ENCODE data around the gene EPG5.
"Not testable (repeated sequence)": the region's sequence is repeated elsewhere in the genome, so short reads cannot be mapped to it uniquely, and the experiment has no call there.

EPG5 gene

DNA sequence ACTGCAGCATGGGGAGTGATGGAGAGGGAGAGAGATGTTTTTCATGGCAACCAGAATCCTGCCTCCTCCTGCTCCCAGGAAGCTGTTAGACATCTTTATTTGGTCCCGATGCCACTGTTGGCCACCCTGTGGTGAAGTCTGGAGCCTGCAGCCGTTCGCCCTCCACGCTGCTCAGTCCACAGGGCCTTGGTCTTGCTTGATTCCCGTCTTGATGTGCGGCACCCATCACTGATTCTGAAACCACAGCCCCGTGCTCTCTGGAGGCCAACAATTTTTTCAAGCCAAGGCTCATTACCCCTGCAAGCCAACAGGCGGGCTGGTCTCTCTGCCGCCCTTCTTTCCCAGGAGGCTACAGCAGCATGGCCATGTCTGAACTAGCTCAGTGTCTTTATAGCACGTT, 117.1 kb downstream of the EPG5 start:
- no peak overlapping the region for H3K4me3 ChIP-seq (ENCODE audit: low read length)
- DNase-seq (ENCODE audit: low read depth): no peak
- TF ChIP-seq CTCF (conservative IDR thresholded peaks at IDR 0.05; ENCODE audit: low read depth, low read length): peak; percentile 58

GRCh38 chr18:45849529-45849928, 117.6 kb downstream of the EPG5 start:
- no peak for TF ChIP-seq CTCF (conservative IDR thresholded peaks at IDR 0.05; ENCODE audit: low read depth, low read length)
- no peak for DNase-seq (ENCODE audit: low read depth)
- no peak overlapping the region for H3K4me3 ChIP-seq (ENCODE audit: low read length)

DNA sequence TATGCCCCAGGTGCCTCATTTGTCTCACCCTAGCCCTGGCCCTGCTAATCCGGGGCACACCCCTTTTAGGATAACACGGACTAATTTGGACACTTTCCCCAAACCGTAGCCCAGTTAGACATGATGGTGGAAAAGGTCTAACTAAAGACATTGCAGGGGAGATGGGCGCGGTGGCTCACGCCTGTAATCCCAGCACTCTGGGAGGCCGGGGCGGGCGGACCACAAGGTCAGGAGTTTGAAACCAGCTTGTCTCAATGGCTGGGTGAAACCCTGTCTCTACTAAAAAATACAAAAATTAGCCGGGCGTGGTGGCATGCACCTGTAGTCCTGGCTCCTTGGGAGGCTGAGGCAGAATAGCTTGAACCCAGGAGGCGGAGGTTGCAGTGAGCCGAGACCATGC, 118.5 kb downstream of the EPG5 start:
- not testable (repeated sequence) for H3K4me3 ChIP-seq (ENCODE audit: low read length); DNase-seq (ENCODE audit: low read depth)

DNA sequence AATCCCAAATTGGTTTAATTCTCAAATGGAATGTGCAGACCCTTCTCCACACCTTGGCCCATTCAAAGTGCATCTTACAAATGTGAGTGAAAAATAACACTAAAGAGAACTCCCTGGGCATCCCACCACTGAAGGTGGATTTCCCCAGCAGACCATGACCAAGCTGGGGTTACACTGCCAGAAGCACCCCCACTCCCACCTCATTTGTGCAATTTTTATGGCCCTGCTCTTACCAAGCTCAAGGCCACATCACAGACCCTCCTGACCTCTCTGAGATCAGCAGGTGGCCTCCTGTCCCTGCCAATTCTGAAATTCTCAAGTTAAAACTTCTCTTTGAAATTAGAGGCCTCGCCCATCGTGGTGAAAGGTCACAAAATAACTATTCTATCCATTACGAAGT, 120.0 kb downstream of the EPG5 start:
- no peak for TF ChIP-seq CTCF (conservative IDR thresholded peaks at IDR 0.05; ENCODE audit: low read depth, low read length)
- no peak overlapping the region for H3K4me3 ChIP-seq (ENCODE audit: low read length)
- no peak for DNase-seq (ENCODE audit: low read depth)

- TF ChIP-seq CTCF (conservative IDR thresholded peaks at IDR 0.05; ENCODE audit: low read depth, low read length): no peak
- no peak for DNase-seq (ENCODE audit: low read depth)
- no peak overlapping the region for H3K4me3 ChIP-seq (ENCODE audit: low read length)
Observed at GRCh38 chr18:45845410-45845809, 121.7 kb downstream of the EPG5 start.

GRCh38 chr18:45844938-45845337, 122.2 kb downstream of the EPG5 start:
- no peak overlapping the region for H3K4me3 ChIP-seq (ENCODE audit: low read length)
- no peak for DNase-seq (ENCODE audit: low read depth)
- no peak for TF ChIP-seq CTCF (conservative IDR thresholded peaks at IDR 0.05; ENCODE audit: low read depth, low read length)

DNA sequence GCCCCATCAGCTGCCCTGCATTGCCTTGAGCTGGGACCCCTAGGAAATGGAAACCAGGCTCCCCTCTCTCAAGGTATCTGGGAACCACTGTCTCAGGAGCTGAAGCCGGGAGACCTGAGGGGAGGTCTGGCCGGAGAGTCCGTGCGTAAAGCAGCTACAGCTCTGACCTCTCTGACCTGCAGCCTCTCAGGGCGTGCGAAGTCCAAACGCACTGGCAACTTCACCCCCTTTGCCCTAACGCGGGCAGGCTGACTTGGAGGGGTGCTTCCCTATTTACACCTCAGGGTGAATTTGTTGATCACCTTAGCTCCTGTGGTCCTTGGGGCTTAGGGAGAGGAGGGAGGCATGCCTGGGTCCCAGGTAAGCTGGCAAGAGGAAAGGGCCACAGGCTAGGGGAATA, 124.1 kb downstream of the EPG5 start:
- TF ChIP-seq CTCF (conservative IDR thresholded peaks at IDR 0.05; ENCODE audit: low read depth, low read length): no peak
- no peak for DNase-seq (ENCODE audit: low read depth)
- H3K4me3 ChIP-seq (ENCODE audit: low read length): no peak overlapping the region
